Measurements from ENCODE around the gene PRDM2.

PRDM2 gene

GRCh38 chr1:13749543-13750341, 49.8 kb downstream of the PRDM2 start (continued):
- TF ChIP-seq PRDM2 (tag by site-specific recombination; IDR thresholded peaks at IDR 0.05; ENCODE audit: borderline replicate concordance) (no peak), ZNF362 (tag by site-specific recombination; IDR thresholded peaks at IDR 0.05) (no peak), ZNF558 (tag by site-specific recombination; IDR thresholded peaks at IDR 0.05) (no peak), ZBTB49 (tag by site-specific recombination; IDR thresholded peaks at IDR 0.05; ENCODE audit: low read depth) (no peak), ZNF274 (IDR thresholded peaks at IDR 0.05; ENCODE audit: low read length) (no peak), ZNF274 (tag by site-specific recombination; IDR thresholded peaks at IDR 0.05; ENCODE audit: borderline replicate concordance) (no peak), ZNF214 (tag by site-specific recombination; IDR thresholded peaks at IDR 0.05; ENCODE audit: borderline replicate concordance) (no peak), ZNF366 (tag by site-specific recombination; conservative IDR thresholded peaks at IDR 0.05) (no peak), ZNF184 (tag by site-specific recombination; IDR thresholded peaks at IDR 0.05) (no peak), ZNF423 (tag by site-specific recombination; IDR thresholded peaks at IDR 0.05) (no peak), ZFP3 (tag by site-specific recombination; IDR thresholded peaks at IDR 0.05; ENCODE audit: low read depth) (no peak), ZNF335 (tag by site-specific recombination; conservative IDR thresholded peaks at IDR 0.05) (peak; percentile 80), ZNF660 (tag by site-specific recombination; IDR thresholded peaks at IDR 0.05) (peak; percentile 52), ZNF610 (tag by site-specific recombination; IDR thresholded peaks at IDR 0.05; ENCODE audit: borderline replicate concordance) (no peak), ZNF114 (tag by site-specific recombination; IDR thresholded peaks at IDR 0.05) (no peak), ZNF221 (tag by site-specific recombination; IDR thresholded peaks at IDR 0.05; ENCODE audit: borderline replicate concordance) (no peak), ZNF701 (tag by site-specific recombination; IDR thresholded peaks at IDR 0.05) (no peak), FEZF1 (tag by site-specific recombination; IDR thresholded peaks at IDR 0.05) (no peak), ZNF692 (tag by site-specific recombination; IDR thresholded peaks at IDR 0.05) (peak; percentile 26; the same call in 1 of the 2 replicates), ZNF624 (tag by site-specific recombination; IDR thresholded peaks at IDR 0.05) (no peak), ZNF2 (tag by site-specific recombination; IDR thresholded peaks at IDR 0.05) (no peak), YY1 (tag by site-specific recombination; IDR thresholded peaks at IDR 0.05) (no peak), KLF9 (tag by site-specific recombination; IDR thresholded peaks at IDR 0.05; ENCODE audit: low read depth) (no peak), SETDB1 (IDR thresholded peaks at IDR 0.05; ENCODE audit: insufficient read length, low read length) (no peak), HOXC10 (CRISPR knock-in tag; IDR thresholded peaks at IDR 0.05) (no peak), HOXA7 (CRISPR knock-in tag; IDR thresholded peaks at IDR 0.05; ENCODE audit: borderline replicate concordance) (no peak), PRDM1 (tag by site-specific recombination; IDR thresholded peaks at IDR 0.05) (no peak), ZNF211 (tag by site-specific recombination; IDR thresholded peaks at IDR 0.05; ENCODE audit: low read depth) (no peak), HOXD13 (CRISPR knock-in tag; IDR thresholded peaks at IDR 0.05; ENCODE audit: borderline replicate concordance) (no peak), ZNF341 (tag by site-specific recombination; IDR thresholded peaks at IDR 0.05; ENCODE audit: low read depth) (no peak)

Measured in HEK293 (cell line).